GM21576 (cell line): ENCODE data around the gene OTUB1.
"Not testable (repeated sequence)": the region's sequence is repeated elsewhere in the genome, so short reads cannot be mapped to it uniquely, and the experiment has no call there.

Source experiments
- ATAC-seq: cut with Tn5 transposase; IDR thresholded peaks from one replicate; pipeline ENCODE4 v1.9.1; 2021; ENCODE audit warnings: mild to moderate bottlenecking, moderate library complexity; ENCODE audit not compliant: unreplicated experiment

The OTUB1 gene, protein sequence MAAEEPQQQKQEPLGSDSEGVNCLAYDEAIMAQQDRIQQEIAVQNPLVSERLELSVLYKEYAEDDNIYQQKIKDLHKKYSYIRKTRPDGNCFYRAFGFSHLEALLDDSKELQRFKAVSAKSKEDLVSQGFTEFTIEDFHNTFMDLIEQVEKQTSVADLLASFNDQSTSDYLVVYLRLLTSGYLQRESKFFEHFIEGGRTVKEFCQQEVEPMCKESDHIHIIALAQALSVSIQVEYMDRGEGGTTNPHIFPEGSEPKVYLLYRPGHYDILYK

DNA sequence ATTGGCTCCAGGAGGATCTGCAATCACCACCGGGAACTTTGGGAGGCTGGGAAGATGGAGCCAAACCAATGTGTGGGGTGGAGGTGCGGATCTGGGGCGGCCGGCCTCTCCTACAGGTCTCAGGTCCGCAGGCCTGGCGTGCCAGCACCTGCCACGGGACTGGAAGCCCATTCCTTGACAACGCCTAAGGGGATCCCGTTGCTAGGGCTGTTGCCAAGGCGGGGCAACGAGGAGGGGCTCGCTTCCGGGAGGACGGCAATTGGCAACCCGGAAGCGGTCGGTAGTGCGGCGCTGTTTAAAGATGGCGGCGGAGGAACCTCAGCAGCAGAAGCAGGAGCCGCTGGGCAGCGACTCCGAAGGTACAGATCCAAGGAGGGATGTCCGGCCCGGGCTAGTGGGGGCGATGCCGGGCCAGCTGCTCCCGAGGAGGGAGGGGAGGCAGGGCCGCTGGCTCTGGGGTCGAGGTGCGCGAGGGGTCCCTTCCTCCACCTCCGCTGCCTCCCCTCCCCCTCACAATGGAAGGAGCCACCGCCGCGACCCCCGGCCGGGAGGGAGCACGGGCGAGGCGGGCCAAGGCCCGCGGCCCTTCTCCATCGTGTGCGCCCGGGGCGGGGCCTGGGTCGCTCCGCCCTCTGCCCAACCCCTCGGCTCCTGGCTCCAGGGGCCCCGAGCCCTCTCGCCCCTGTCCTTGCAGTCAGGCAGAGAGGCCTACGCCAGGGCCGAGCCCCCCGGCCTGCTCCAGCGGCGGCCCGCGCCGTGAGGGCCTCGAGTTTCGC lies at the start of gene OTUB1:
OTUB1 (plus strand) TSS at position 283 of the 776 bp plus-strand sequence; CDS start at position 302, 19 bp downstream.
- peak; percentile 75 for ATAC-seq

DNA sequence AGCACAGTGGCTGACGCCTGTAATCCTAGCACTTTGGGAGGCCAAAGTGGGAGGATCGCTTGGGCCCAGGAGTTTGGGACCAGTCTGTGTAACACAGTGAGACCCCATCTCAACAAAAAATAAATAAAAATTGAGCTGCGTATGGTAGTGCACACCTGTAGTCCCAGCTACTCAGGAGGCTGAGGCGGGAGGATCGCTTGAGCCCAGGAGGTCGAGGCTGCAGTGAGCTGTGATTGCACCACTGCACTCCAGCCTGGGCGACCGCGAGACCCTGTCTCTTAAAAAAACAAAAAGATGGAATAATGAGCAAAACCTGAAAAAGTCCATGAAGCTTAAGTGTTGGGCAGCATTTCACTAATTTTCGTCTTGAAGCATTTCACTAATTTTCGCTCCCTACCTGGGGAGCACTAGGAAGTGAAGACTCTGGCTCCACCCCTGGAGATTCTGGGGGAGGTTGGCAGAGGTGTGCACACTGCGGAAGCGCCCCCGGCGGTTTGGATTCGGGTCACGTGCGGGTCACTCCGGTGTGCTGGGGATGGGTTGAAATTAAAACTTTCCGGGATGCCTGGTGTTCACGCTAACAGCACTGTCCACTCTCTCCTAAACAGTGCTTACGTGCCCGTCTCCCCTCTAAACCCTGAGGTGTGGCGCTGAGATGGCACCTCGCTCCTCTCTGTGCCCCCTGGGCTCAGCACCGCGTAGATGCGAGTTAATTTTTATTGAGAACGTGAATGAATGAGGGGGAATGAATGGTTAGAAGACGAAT lies 48.3 kb upstream of the OTUB1 start:
- peak; percentile 8 for ATAC-seq

DNA sequence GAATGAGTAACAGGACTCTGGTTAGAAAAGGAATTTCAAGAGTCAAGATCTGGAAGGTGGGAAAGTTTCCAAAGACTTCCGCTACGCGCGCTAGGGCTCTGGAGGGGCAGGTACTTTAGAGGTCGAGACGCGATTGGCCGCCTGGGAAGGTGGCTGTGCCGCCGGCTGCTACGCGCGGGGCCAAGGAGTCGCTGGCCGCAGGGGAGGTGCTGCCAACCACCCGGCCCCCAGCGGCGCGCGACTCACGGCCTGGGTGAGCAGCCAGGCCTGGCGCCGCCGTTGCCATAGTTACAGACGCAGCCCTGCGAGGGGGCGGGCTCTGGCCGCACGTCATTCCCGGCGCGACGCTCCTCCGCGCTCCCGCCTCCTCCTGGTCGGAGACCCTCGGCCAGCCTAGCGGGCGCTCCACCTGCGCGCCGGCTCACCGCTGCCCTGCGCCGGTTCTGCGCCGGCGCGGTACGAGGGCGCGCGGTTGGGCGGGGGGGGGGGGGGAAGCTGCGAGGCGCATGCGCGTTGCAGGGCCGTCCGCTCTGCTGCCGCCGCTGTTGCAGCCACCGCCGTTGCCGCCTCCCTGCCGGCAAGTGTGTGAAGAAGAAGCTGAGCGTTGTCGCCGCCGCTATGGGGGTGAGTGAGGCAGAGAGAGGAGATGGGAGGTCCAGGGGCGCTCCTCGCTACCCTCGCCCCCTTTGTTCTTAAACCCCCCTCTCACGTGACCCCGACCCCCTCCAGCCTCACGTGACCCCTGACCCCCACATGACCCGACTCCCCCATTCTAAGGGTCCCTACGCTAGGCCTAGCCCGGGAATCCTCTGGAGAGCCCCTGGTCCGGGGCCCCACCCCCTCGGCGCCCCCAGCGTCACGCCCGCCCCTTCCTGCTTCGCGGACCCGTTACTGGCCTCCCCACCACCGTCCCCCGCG lies 47.5 kb upstream of the OTUB1 start, which contains the start of gene NAA40:
NAA40 (plus strand) TSS at position 524 of the 918 bp plus-strand sequence; CDS start at position 619, 95 bp downstream.
- ATAC-seq: peak; percentile 89

DNA sequence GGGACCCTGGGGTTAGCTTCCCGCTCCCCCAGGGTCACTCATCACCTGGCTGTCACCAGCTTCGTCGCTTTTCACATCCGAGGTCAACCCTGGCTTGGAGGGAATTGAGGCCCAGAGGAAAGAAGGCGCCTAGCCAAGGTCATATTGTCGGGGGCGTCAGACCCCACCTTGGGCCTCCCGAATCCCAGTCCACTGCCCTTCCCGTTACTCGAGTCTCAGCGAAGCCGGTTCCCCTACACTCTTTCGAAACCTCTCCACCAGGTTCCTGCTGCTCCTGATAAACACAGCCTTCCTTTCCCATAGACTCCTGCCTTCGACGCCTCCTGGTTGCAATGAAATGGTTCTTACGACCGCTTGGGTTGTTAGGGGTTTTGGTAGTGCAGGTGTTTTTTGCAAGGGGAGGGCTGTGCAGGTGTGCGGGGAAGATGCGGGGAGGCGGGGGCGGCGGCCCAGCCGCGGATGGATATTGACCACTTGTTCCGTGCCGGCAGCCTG lies 46.8 kb upstream of the OTUB1 start:
- no peak for ATAC-seq

DNA sequence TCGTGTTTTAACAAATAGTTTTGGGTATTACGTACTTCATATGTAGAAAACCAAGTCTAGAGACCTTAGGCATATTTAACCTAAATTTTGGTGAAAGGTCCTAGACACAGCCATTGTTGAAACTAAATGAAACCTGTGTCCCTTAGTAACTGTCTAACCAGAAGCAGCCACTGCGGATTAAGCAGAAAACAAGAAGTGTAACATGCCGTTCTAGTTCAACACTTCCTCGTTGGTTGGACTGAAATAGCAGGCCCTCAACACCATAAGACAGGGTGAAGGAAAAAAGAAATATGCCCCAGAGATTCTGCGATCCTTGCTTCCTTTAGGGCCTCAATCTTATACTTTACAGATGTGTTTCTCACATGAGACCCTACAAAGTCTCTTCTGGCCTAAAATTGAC lies 45.5 kb upstream of the OTUB1 start:
- no peak for ATAC-seq

DNA sequence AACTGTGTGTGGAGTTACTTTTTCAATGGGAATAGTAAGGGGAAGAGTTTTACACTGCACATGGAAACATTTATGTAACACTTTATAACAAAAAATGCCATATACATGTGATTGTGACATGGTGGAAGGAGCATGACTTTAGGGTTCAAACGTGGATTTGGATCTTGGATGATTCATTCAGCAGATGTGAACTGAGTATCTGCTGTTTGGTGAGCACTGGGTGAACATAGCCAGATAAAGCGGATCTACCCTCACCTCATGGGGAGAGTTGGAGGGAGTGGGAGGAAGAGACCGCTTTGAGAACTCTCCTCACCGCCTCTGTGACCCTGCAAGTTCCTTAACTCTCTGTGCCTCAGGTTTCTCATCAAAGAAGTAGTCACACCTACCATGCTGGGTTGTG lies 44.3 kb upstream of the OTUB1 start:
- no peak for ATAC-seq

DNA sequence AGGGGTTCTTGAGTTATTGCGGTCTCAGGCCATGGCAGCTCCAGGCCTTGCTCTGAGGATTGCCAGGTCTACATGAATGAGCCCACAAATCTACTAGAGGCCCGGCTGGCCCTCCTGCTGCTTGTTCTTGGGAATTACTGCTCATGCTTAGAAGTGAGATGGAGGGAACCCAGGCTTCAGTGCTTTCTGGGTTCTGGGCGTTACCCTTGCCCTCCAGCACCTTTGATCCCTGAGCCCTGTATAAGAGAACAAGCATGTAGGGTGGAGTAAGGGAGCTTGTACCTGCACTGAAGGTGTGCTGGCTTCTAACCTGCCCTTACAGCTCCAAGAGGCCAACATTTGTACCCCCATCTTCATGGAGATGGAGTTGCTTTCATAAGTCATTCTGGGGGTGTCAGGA lies 43.4 kb upstream of the OTUB1 start:
- no peak for ATAC-seq

DNA sequence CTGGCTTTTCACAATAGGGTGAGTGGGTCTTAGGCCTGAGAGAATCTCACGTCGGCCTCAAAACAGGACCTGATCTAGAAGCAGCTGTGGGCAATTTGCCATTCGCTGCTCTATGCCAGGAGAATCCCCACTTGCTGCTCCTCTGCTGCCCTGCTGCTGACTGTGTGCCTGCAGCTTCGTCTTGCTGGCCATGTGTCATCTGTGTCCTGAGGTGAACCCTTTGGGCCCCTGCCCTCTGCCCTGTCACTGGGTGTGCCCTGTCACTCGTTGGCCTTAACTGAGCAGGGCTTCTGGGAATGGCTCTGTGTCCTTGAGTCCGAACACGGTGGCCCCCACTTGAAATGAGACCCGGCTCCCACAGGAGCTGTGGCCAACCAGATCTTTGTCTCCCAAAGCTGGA lies 41.3 kb upstream of the OTUB1 start:
- no peak for ATAC-seq

DNA sequence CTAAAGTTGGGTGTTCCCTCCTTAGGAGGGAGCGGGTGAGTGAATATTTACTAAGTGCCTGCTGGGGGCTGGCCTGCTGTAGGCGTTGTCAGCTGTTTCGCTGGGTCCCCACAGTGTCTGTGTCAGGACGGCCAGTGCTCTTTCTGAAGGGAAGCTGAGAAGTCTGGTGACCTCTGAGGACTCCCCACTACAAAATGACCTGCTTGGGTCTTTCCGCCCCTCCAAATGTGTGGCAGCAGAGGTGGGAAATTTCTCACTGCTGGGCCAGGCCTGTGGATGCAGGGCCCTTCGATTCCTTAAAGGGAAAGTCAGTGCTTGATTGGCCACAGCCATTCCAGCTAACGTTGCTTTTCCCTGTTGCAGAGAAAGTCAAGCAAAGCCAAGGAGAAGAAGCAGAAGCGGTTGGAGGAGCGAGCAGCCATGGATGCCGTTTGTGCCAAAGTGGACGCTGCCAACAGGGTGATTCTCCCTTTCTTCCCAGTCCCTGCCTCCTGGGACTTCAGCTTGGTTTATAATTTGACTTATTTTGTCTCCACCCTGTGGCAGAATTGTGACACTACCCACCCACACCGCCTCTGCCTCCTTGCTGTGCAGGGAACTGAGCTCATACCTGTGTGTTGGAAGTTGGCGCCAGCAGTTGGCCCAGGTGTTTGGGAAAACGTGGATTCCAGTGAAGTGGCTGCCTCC lies 40.6 kb upstream of the OTUB1 start:
- ATAC-seq: no peak

DNA sequence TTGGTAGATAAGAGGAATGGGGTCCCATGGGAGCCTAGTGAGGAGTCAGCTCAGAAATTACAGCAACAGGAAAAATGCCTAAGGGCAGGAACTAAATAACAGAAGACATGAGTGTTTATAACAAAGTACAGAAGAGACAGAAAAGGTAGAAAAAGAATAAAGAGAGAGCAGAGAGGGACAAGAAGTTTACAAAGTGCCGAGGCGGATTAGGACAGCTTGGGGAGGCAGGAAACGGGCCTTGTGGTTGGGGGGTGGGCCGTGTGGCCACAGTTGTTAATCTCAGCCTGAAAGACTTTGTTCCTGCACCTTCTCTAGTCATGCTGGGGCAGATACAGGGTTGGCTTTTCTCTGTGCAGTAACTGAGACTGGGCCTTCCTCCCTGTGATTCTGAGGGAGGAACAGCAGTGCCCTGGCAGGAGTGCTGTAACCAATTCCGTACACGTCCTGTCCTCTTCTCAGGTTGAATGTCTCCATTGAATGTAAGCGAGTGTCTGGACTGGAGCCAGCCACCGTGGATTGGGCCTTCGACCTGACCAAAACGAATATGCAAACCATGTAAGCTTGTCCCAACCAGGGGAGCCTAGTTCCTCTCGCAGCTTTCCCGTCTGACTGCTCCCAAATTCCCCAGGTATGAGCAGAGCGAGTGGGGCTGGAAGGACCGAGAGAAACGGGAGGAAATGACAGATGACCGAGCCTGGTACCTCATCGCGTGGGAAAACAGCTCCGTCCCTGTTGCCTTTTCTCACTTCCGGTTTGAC lies 34.3 kb upstream of the OTUB1 start:
- no peak for ATAC-seq

DNA sequence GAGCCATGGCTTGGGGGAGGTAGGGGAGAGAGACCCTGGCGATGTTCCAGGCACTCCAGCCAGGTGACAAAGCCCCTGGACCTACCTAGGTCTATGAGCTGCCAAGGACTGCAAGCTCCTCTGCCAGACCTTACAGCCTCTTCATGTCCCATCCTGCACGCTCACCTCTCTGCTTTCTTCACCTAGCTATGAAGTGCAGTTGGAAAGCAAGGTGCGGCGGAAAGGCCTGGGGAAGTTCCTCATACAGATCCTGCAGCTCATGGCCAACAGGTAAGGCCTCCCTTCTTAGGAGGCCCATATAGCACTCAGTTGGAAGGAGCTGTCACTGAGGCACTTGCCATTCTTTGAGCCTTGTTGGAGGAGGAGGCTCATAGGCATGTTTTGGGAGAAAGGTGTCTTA lies 33.7 kb upstream of the OTUB1 start:
- ATAC-seq: no peak

DNA sequence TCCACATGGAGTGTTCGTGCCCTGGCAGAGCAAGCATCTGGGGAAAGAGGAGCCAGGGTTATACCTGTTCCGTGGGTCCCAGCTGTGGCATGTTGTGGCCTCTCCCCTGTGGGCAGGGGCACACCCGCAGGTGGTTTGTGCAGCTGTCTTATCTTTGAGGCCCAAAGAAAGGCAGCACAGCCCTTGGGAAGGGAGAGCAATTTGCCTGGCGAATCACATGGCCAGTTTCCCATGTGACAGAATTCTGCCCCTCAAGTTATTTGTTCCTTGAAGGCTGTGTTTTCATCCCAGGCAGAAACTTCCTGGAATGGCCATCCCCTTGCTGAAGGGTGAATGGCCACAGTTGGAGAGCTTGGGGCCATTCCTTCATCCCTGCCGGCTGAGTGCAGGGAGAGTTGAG lies 28.2 kb upstream of the OTUB1 start:
- no peak for ATAC-seq

DNA sequence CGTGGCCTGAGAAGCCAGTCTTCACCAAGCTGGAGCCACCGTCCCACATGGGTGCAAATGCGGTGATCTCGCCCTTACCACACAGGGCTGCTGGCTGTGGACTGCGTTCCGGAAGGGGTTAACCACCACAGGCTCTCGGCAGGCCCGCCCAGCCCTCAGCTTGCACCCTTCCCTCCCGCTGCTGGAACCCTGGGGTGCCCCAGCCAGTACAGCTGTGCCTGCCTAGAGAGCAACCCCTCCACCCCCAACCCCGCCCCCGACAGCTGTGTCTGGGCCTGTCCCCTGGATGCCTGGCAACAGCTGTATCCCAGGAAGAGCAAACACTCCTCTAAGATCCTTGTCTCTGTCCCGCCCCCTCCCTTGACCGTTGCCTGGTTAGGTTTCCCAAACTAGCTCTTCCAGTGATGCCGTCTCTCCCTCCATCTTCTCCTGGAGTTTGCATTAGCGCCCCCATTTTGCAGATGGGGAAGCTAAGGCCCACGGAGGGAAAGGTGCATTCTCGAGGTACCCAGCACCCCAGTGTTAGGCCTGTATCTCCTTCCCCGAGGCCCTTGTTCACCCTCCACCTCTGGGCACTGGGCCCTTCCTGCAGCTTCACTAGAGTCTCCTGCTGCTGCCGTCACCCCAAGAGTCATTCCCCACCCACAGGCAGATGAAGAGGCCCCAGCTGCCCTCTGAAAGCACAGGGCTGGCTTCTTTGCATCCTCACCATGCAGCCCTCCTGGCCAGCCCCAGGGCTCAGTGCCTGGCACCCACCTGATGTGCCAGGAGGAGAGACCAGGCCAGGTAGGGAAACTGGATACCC lies 24.4 kb upstream of the OTUB1 start:
- no peak for ATAC-seq

DNA sequence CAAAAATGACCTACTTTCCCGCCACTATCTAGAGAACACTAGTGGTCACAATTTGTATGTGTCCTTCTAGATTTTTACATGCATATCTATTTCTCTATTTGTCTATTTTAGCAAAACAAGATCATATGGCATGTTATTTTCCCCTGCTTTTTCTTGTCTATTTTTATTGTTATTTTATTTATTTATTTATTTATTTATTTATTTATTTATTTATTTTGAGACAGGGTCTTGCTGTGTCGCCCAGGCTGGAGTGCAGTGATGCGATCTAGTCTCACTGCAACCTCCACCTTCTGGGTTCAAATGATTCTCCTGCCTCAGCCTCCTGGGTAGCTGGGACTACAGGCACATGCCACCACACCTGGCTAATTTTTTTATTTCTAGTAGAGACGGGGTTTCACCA lies 22.3 kb upstream of the OTUB1 start:
- not testable (repeated sequence) for ATAC-seq

DNA sequence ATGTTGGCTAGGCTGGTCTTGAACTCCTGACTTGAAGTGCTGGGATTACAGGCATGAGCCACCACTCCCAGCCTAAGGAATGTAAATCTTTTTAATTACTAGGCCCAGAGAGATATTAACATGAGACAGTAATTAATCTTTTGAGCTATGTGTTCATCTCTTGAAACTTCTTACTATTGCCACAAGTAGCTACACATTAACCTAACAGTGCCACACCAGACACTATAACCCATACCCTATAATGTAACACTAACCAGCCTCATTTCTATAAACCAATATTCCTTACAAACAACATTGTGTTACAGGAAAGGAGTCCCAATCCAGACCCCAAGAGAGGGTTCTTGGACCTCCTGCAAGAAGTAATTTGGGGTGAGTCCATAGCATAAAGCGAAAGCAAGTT lies 19.8 kb upstream of the OTUB1 start:
- ATAC-seq: no peak

DNA sequence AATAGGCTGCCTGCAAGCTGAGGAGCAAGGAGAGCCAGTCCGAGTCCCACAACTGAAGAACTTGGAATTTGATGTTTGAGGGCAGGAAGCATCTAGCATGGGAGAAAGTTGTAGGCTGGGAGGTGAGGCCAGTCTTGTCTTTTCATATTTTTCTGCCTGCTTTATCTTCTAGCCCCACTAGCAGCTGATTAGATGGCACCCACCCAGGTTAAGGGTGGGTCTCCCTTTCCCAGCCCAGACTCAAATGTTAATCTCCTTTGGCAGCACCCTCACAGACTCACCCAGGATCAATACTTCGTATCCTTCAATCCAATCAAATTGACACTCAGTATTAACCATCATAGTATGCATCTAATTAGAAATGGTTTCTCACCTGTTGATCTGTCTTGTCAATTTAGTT lies 16.8 kb upstream of the OTUB1 start:
- no peak for ATAC-seq

DNA sequence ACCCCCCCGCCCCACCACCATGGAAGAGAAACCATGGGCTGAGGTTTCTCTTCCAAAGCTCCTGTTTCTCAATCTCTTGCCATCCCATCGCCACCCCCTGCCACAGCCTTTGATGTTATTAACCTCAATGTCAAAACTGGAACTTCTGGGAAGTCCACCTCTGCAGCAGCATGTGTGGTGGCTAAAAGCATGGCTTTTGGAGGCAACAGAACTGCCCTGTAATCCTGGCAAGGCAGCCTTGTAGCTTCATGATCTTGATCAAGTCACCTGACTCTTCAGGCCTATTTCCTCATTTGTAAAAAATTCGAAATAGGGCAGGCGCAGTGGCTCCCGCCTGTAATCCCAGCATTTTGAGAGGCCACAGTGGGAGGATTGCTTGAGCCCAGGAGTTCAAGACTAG lies 15.3 kb upstream of the OTUB1 start:
- no peak for ATAC-seq

DNA sequence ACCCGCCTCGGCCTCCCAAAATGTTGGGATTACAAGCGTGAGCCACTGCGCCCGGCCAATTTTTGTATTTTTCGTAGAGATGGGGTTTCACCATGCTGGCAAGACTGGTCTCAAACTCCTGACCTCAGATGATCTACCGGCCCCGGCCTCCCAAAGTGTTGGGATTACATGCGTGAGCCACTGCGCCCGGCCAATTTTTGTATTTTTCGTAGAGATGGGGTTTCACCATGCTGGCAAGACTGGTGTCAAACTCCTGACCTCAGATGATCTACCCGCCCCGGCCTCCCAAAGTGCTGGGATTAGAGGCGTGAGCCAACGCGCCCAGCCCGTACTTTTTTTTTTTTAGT lies 12.4 kb upstream of the OTUB1 start:
- not testable (repeated sequence) for ATAC-seq
